ENCODE measurements around the gene TPRG1. TPM values are rescaled to one million over a fixed set of nuclear protein-coding genes. Genes with fewer than 3 reads are reported as not detected.

Gene TPRG1
- total RNA-seq, 1 experiment from 2014 or later = 1.0 TPM

GRCh38 chr3:189225431-189225830 is 53.7 kb downstream of the TPRG1 start:
- TF ChIP-seq CTCF (conservative IDR thresholded peaks at IDR 0.05; ENCODE audit: low read depth, low read length) = no peak
- no peak for TF ChIP-seq EZH2 (IDR thresholded peaks at IDR 0.05; ENCODE audit: borderline replicate concordance, low read depth, low read length, poor library complexity, severe bottlenecking)
- peaks cover 3% of the 10 kb centered on the region for H3K4me1 ChIP-seq (ENCODE audit: insufficient read depth, low read length, poor library complexity, severe bottlenecking)
- ChIA-PET CTCF (no interaction called here), POLR2A (ENCODE audit: low non-redundant PET) (no interaction called here)
- DNase-seq (ENCODE audit: low spot score) = no peak
- no peaks in the 10 kb centered on the region for H3K9me3 ChIP-seq (ENCODE audit: low read depth, low read length, poor library complexity, severe bottlenecking)
- H3K36me3 ChIP-seq (ENCODE audit: insufficient read depth, low read length, poor library complexity, severe bottlenecking) = no peaks in the 10 kb centered on the region
- no peaks in the 10 kb centered on the region for H3K27me3 ChIP-seq (replicated peaks; ENCODE audit: insufficient read depth, low read depth, low read length, poor library complexity)
- H3K4me3 ChIP-seq (ENCODE audit: low read depth, low read length, poor library complexity, severe bottlenecking) = no peak overlapping the region
- no TSS peak for BruUV-seq (replicated peaks)
- intact Hi-C loops (cut with micrococcal nuclease; ENCODE audit: unreplicated experiment) = no loop called here
- no peak overlapping the region for H3K27ac ChIP-seq (ENCODE audit: low read depth, low read length, poor library complexity, severe bottlenecking)

DNA sequence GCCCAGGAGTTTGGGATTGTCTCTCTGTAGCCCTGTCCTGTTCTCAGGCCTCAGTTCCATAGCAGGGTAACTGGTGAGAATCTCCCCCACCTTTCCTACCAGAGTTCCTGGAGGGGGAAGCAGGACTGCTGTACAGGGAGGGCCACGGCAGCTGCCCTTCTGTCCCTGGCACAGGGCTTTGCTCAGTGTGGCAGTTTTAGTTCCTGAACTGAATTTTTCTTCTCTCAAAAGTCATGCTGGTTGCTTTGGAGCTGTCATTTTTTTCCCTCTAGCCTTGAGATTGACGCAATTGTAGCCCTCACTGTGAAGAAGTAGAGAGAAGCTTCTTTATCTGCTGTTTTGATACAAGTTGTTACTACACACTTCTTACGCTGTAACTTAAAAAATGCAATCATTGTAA is 55.5 kb downstream of the TPRG1 start:
- no TSS peak for BruUV-seq (replicated peaks)
- ChIA-PET CTCF (no interaction called here), POLR2A (ENCODE audit: low non-redundant PET) (no interaction called here)
- DNase-seq (ENCODE audit: low spot score) = no peak
- Histone ChIP-seq H3K4me3 (ENCODE audit: low read depth, low read length, poor library complexity, severe bottlenecking) (no peak overlapping the region), H3K36me3 (ENCODE audit: insufficient read depth, low read length, poor library complexity, severe bottlenecking) (no peaks in the 10 kb centered on the region), H3K4me1 (ENCODE audit: insufficient read depth, low read length, poor library complexity, severe bottlenecking) (peaks cover 6% of the 10 kb centered on the region), H3K27me3 (replicated peaks; ENCODE audit: insufficient read depth, low read depth, low read length, poor library complexity) (no peaks in the 10 kb centered on the region), H3K9me3 (ENCODE audit: low read depth, low read length, poor library complexity, severe bottlenecking) (no peaks in the 10 kb centered on the region), H3K27ac (ENCODE audit: low read depth, low read length, poor library complexity, severe bottlenecking) (no peak overlapping the region)
- TF ChIP-seq EZH2 (IDR thresholded peaks at IDR 0.05; ENCODE audit: borderline replicate concordance, low read depth, low read length, poor library complexity, severe bottlenecking) (no peak), CTCF (conservative IDR thresholded peaks at IDR 0.05; ENCODE audit: low read depth, low read length) (no peak)
- intact Hi-C loops (cut with micrococcal nuclease; ENCODE audit: unreplicated experiment) = no loop called here

DNA sequence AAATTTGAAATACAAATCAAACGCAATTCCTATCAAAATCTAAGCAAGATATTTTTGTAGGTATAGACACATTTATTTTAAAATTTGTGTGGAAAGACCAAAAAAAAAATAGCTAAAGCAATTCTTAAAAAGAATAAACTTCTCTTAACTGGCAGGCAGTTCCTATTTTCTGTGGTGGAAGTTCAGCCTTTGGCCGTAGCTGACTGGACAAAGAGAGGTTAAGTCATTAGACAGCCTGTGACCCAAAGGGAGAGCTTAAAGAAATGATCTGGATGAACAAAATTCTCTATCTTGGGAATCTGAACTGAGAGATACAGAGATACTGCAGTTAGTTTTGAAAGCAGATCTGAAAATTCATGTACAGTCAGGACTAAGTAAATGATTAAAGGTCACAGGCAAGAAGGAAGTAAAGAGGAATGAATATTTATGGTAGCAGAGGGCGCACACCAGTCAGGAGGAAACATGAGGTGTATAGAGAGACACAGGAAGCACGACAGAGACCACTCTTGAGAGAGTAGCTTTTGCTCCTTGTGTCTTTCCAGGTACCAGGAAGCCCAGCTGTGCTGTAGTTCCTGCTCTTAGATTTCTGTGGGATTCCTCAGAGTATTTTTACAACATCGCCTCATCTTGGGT is 57.5 kb downstream of the TPRG1 start:
- H3K27me3 ChIP-seq (replicated peaks; ENCODE audit: insufficient read depth, low read depth, low read length, poor library complexity) = no peaks in the 10 kb centered on the region
- no peak overlapping the region for H3K27ac ChIP-seq (ENCODE audit: low read depth, low read length, poor library complexity, severe bottlenecking)
- no peaks in the 10 kb centered on the region for H3K9me3 ChIP-seq (ENCODE audit: low read depth, low read length, poor library complexity, severe bottlenecking)
- DNase-seq (ENCODE audit: low spot score) = no peak
- no peaks in the 10 kb centered on the region for H3K36me3 ChIP-seq (ENCODE audit: insufficient read depth, low read length, poor library complexity, severe bottlenecking)
- no TSS peak for BruUV-seq (replicated peaks)
- POLR2A ChIA-PET (ENCODE audit: low non-redundant PET) = no interaction called here
- H3K4me1 ChIP-seq (ENCODE audit: insufficient read depth, low read length, poor library complexity, severe bottlenecking) = peaks cover 6% of the 10 kb centered on the region
- no peak overlapping the region for H3K4me3 ChIP-seq (ENCODE audit: low read depth, low read length, poor library complexity, severe bottlenecking)
- intact Hi-C loops (cut with micrococcal nuclease; ENCODE audit: unreplicated experiment) = no loop called here
- no peak for TF ChIP-seq EZH2 (IDR thresholded peaks at IDR 0.05; ENCODE audit: borderline replicate concordance, low read depth, low read length, poor library complexity, severe bottlenecking)
- TF ChIP-seq CTCF (conservative IDR thresholded peaks at IDR 0.05; ENCODE audit: low read depth, low read length) = no peak
- CTCF ChIA-PET = interaction anchor here (0.7 kb wide), 1 partner anchor 44 kb away, joined by 3 read pairs; no protein-coding TSS in a partner anchor

Data from A673 (cell line).